SK-N-DZ (cell line): Measurements from ENCODE around the gene STK32B. TPM values are rescaled to one million over a fixed set of nuclear protein-coding genes. Genes with fewer than 3 reads are reported as not detected.
"Not testable (repeated sequence)": the region's sequence is repeated elsewhere in the genome, so short reads cannot be mapped to it uniquely, and the experiment has no call there.

Experiments used
- DNase-seq: peaks from one replicate; pipeline ENCODE4 v3.0.0-alpha.2; 2015; ENCODE audit warnings: low spot score
- polyA plus RNA-seq, 2 experiments: library from polyadenylated mRNA; depleted of rRNA; stranded (reverse); fragments of >200 nt; gene quantifications; 2 replicates each; pipeline ENCODE4 v1.2.3, GENCODE V29; 2014

Gene STK32B
- polyA plus RNA-seq (2014; cell fraction: cytosol; rRNA removed) = 3.9 and 6.1 TPM in 2 replicates
- 4.1 and 4.7 TPM in 2 replicates for polyA plus RNA-seq (2014; cell fraction: nucleus; rRNA removed)

GRCh38 chr4:5051278-5052203, at the start of gene STK32B:
Gene STK32B (plus strand): TSS chr4:5051480.
- peak; percentile 64 for DNase-seq

DNA sequence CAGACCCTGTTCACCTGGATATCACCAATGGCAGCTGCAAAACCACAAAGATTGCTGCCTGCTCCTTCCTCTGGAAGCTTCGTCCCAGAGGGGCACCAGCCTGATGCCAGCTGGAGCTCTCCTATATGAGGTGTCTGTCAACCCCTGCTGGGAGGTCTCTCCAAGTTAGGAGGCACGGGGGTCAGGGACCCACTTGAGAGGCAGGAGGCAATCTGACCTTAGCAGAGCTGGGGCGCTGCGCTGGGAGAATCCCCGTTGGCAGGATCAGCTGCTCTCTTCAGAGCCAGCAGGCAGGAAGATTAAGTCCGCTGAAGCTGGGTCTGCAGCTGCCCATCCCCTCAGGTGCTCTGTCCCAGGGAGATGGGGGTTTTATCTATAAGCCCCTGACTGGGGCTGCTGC, 49.6 kb upstream of the STK32B start:
- not testable (repeated sequence) for DNase-seq

DNA sequence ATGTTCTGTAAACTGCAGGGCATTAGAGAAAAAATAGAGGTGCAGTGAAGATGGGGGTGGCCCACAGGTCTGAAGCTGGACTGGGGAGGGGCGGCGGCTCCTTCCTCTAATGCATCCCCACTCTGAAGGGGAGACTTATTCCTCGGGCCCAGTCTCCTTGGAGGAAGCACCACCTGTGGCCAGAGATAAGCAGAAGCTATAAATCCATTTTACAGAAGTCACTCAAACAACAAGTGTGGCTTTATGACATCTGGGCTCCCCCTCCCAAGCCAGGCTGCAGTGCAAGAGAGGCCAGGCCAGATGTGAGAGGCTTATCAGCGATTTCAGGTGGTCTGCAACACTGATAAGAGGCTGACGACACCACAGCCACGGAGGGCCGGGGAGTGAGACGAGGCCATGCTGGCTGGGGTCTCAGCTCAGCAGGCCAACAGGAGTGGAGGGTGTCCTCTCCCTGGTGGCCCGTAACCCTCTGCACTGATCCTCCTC, 47.9 kb upstream of the STK32B start:
- peak; percentile 64 for DNase-seq

- no peak for DNase-seq
Observed at GRCh38 chr4:5003918-5004317, 47.4 kb upstream of the STK32B start.

- no peak for DNase-seq
Observed at GRCh38 chr4:5004496-5004895, 46.8 kb upstream of the STK32B start.

- DNase-seq = not testable (repeated sequence)
Observed at GRCh38 chr4:5006932-5007331, 44.3 kb upstream of the STK32B start.

DNA sequence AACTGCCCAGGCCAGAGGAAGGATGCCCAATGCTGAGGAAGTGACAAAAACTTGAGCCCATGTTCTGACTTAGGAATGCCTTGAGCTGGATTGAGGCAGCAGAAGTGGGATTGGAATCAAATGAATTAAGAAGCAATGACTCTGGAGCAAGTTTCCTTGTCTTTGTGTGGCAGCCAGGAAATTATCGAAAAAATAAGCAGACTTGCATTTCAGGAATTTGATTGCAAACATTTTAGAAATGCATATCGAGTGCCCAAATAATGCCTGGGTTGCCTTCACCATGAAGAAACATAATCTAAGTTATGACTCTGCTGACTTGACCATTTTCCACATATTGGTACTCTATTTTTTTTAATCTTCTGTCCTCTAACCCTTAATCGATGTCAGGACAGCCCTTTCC, 41.5 kb upstream of the STK32B start:
- DNase-seq = no peak

- DNase-seq = no peak
Observed at GRCh38 chr4:5010984-5011383, 40.3 kb upstream of the STK32B start.

DNA sequence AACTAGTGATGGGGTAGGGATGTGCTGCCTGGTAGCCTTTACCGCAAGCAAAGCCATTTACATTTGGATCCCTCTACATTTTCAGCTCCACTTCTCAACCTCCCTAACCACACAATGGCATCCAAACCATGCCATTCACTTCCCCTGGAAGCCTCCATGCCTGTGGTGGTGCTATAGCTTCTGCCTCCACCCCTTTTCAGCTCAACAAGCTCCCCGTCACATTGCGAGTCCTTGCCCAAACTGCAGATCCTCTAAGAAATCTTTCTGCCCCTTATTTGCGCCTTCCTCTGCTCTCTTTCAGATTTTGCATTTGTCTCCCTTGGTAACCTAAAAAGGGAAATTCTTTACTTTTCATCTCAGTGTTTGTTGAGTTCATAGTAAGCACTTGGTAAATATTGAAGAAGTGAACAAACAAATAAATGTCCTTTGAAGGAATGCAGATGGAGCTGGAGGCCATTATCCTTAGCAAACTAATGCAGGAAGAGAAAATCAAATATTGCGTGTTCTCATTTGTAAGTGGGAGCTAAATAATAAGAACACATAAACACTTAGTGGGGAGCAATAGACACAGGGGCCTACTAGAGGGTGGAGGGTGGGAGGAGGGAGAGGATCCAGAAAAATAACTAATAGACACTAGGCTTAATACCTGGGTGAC, 38.9 kb upstream of the STK32B start:
- DNase-seq = no peak

DNA sequence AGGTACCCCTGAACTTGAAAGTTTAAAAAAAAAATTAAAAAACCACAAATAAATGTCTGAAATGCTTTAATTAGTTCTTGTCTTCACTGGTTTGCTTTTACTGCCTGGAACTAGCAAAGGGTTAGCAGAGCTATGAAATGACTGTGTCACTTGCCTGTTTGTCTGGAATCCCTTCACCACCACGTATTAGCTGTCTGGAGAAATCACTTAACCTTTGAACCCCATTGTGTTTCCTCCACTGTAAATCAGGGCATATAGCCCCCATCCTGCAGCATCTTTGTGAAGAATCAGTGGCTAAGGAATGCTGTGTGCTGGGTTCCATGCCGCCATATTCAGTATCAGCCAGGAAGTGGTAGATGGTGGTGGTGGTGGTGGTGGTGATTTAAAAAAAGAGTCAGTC, 38.3 kb upstream of the STK32B start:
- no peak for DNase-seq

- no peak for DNase-seq
Observed at GRCh38 chr4:5014007-5014682, 37.1 kb upstream of the STK32B start.

DNA sequence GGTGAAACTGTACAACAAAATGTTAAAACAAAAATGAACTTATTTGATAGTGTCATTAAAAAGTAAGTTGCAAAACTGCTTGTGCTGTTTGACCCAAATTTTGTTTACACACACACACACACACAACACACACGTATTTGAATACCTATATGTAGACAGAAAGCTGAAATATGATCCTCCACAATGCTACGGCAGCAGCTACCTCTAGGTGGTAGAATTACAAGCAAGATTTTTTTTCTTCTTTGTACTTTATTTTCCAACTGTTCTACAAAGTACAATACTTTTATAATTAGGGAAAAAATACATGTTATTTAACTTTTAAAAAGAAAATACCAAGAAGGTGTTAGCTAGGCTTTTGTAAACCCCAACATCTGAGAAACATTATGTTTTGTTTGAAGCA, 33.2 kb upstream of the STK32B start:
- no peak for DNase-seq

DNA sequence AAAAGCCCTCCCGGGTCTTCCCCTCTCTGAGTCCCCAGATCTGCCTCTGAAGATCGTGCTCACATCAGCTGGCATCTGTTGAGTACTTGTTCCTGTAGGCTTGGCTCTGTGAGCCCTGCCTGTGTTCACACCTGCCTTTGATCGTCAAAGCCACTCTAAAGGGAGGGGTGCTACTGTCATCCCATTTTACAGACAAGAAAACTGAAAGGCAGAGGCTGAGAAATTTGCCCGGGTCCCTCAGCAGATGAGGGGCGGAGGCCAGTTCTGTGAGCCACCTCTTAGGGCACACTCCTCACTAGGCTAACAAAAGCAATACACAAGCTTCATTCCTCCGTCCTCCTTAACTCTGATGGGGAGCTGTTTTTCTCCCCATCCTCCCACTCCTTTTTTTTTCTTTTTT, 32.7 kb upstream of the STK32B start:
- DNase-seq = no peak

DNA sequence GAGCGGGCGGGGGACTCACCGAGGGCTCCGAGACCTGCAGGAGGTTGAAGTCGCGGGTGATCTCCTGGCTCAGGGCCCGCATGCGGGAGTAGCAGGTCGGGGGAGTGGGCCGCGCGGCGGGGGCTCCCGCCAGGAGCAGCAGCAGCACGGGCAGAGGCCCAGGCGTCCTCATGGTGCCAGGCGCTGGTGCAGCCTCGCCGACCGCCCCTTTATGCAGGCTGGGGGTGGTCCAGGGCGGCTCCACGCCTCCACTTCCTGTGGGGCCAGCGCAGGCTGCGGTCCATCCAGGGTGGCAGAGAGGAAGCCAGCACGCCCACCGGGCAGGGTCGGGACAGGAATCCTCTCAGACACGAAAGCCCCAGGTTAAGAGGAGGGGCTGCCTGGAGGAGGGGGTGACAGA, 32.0 kb upstream of the STK32B start, which contains the start of gene CYTL1:
Gene CYTL1 (minus strand): TSS at position 185 of the 400 bp plus-strand sequence. CDS start 13 bp downstream, at position 172.
- DNase-seq = no peak

DNA sequence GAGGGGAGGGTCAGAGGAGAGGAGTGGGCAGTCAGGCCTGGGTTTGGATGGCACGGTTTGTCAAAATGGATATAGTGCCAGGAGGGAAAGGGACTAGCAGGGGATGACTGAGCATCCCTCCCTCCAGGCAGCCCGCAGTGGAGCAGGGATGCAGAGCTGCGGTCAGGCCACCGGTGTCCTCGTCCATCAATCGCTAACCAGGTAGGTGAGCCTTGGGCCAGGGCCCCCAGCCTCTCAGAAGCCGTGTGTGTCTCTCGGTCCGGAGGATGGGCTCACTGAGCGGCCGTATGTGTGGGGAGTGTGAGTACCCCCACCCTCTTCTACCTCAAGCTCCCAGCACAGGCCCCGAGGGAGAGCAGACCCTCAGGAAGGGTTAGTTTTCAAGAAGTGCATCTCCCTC, 31.5 kb upstream of the STK32B start:
- no peak for DNase-seq

- DNase-seq = no peak
Observed at GRCh38 chr4:5020341-5020740, 30.9 kb upstream of the STK32B start.

DNA sequence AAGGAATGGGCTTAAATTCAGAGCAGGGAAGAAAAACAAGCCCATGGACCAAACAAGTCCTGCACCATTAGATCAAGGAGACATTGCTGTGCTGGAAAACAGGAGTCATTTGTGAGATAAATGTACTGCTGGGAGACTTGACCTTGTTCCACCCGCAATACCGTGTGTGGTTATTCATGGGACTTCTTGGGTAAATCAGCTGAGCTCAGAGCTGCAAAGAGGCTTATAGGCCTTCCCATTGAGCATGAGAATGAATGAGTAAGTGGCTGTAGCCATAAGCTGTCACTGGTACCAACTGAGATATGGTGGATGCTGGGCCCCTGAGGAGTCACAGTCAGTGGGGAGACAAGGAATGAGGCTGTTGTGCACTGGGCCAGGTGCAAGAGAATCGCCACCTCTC, 29.7 kb upstream of the STK32B start:
- DNase-seq = no peak

DNA sequence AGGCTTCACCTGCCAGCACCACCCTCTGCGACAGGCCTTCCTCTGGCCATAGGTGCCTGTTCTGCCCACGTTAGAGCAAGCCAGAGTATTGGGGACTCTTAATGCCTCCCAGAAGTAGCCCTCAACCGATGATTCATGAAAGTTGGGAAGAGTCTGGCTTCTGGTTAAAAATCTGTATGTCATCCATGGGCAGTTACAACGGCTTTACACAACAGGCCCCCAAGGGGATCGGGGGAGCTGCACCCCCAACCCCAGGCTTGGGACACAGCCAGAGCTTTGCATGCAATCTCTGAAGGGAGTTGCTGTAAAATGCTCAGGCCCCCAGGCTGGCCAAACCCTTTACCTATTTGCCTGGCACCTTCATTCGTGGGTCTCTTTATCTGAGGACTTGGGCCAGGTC, 26.6 kb upstream of the STK32B start:
- DNase-seq = no peak

- no peak for DNase-seq
Observed at GRCh38 chr4:5026371-5026770, 24.9 kb upstream of the STK32B start.

DNA sequence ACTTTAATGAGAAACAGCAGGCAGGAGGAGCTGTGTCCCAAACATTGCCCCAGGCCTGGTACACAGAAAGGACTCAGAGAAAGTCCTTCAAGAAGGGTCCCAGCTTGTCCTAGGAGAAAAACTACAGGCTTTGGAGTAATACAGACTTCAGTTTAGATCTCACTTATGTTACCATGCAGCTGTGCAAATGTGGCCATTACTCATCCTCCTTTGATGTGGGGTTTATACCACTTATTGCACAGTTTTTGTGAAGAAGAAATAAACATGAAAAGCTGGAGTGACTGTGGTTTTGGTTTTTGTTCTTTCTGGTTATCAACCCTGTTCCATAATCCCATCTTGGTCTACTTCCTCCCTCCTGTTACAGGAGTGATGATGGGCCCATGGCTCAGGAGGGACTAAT, 23.9 kb upstream of the STK32B start:
- DNase-seq = no peak

GRCh38 chr4:5028480-5028879, 22.8 kb upstream of the STK32B start:
- DNase-seq = no peak

DNA sequence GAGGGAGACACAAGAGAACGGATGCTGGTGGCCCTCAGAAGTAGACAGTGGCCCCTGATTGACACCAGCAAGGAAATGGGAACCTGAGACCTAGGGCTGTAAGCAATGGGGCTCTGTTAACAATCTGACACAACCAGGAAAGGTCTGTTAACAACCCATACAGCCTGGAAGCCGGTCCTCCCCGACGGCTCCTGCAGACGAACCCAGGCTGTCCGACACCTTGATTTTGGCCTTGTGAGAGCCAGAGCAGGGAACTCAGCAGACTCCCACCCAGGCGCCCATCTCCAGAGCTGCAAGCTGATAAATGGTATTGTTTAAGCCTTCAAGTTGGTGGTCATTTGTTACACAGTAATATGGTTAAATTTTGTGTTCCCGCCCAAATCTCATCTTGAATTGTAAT, 21.8 kb upstream of the STK32B start:
- no peak for DNase-seq
